Stimulated activated CD4-positive, alpha-beta T cell treated with anti-CD3 and anti-CD28 coated beads, Interleukin-1b, Interleukin-23, amount 100 ng/mL, for 24 hours (primary cell): ENCODE results near the gene PTPRT.

Source experiments
- DNase-seq, 4 experiments: peaks; one replicate each; pipeline ENCODE4 v3.0.0-alpha.2; 2020; ENCODE audit warnings: low read depth in 4 of 4, low spot score in 1 of 4

Gene PTPRT

GRCh38 chr20:43189554-43190331 is at the start of gene PTPRT:
Gene PTPRT (minus strand): TSS chr20:43189906. CDS start chr20:43189733, 173 bp downstream.
- DNase-seq, result no peak

DNA sequence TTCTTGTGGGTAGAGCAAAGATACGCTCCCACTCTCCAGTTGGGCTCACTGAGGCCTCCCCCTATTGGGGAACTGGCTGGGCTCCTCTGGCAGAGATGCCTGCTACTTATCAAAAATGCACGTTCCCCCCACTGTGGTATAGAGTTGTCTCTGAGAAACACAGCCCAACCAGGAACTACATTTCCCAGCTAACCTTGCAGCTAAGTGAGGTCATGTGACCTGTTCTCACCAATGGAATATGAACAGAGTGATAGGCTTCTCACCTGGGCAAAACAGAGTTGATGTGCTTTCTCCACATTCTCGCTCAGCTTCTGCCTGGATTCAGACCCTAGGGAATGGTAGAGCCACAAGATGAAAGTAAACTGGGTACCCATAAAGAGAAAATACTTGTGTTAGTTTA is 49.1 kb upstream of the PTPRT start:
- no peak for DNase-seq

- DNase-seq, result no peak
Observed at GRCh38 chr20:43238266-43238665, 48.6 kb upstream of the PTPRT start.

DNA sequence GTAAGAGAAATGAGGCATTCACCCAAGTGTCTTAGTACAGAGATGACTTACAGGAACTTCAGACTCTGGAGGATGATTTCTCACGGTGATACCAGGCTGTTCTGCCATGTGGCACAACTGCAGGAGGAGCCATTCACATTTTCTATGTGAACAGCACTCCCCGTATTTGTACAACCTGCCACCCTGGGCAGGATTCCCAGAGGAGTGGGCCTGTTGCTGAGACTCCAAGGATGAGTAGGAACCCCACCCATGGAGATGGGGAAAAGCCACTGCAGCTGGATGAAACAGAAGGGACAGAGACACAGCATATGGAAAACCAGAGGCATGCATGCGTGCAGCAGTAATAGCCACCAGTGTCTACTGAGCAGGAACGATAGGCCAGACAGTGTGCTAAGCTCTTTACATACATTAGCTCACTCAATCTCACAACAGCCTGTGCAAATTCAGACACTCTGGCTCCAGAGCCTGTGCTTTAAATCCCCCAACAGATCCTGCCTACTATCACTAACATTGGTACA is 48.0 kb upstream of the PTPRT start:
- DNase-seq, result no peak

- DNase-seq, result no peak
Observed at GRCh38 chr20:43235998-43236397, 46.3 kb upstream of the PTPRT start.

DNA sequence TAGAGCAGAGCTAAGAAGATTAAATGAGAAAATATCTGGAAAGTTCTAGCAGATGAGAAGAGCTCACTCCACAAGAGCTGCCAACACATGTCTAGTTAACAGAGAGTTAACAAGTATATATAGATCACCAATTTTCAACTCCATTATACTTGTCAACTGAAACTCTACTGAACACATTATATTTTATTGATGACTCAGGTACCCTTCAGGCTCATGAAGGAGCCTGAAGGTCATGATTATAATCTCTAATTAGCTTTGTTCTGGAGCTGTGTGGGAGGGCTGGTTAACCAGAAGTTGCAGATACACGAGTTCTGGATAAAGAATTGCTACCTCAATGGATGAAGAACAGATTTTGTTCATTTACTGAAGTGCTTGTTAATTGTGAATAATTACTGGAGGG is 42.1 kb upstream of the PTPRT start:
- DNase-seq, result no peak

- DNase-seq, result no peak
Observed at GRCh38 chr20:43229696-43230095, 40.0 kb upstream of the PTPRT start.

DNA sequence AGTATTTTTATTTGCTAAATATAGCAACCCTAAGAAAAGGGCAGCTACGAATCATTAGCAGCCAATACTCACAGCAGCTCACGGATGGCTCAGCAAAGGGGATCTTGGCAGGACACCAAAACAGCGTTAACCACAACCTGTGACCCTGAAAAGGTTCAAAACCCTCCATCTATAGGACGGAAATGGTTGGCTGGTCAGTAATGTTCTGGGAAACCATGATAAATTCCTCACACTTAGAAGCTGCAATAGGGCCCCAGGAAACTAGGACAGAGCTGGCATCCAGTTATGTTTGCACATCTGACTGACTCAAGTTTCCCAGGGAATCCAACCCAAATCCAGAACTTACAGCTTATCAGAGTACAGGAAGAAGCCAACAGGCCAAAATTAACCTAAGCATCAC is 30.9 kb upstream of the PTPRT start:
- no peak for DNase-seq

DNA sequence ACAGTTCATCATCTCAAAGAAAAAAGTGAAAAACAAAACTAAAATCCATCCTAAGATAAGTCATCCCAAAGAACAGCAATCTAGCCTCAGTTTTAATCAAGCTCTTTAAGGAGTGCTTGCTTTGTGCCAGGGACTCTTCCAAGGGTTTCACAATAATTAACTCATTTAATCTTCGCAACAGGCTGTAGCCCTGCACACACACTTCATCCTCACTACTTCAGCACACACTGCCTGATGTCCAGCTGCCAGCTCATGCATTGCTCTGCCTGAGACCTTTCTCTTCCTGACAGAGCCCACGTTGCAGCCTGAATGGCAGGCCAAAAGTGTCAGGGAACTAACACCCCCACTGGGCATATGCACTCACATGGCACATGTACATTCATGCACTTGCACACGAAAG is 21.2 kb upstream of the PTPRT start:
- no peak for DNase-seq

- no peak for DNase-seq
Observed at GRCh38 chr20:43209831-43210230, 20.1 kb upstream of the PTPRT start.

- no peak for DNase-seq
Observed at GRCh38 chr20:43205699-43206098, 16.0 kb upstream of the PTPRT start.

- no peak for DNase-seq
Observed at GRCh38 chr20:43202100-43202499, 12.4 kb upstream of the PTPRT start.

DNA sequence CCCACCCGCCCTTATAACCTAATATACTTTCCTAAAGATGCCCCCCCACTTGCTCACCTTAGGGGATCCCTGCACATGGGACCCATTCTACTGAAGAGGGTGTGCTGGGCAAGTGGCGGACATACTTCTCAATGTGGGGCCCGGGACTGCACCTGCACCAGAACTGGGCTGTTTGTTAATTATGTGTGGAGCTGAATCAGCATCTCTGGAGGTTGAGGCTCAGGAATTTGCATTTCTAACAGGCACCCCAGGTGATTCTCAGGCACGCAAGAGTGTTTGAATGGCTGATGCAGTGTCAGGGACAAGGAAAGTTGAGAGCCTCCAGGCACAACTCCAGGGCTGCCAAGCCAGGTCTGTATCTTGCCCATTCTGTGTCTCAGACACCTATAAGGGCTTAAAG is 8.9 kb upstream of the PTPRT start:
- DNase-seq, result no peak

GRCh38 chr20:43196243-43196642 is 6.5 kb upstream of the PTPRT start:
- DNase-seq, result no peak

- DNase-seq, result no peak
Observed at GRCh38 chr20:43194137-43194536, 4.4 kb upstream of the PTPRT start.

- no peak for DNase-seq
Observed at GRCh38 chr20:43193443-43193842, 3.7 kb upstream of the PTPRT start.

DNA sequence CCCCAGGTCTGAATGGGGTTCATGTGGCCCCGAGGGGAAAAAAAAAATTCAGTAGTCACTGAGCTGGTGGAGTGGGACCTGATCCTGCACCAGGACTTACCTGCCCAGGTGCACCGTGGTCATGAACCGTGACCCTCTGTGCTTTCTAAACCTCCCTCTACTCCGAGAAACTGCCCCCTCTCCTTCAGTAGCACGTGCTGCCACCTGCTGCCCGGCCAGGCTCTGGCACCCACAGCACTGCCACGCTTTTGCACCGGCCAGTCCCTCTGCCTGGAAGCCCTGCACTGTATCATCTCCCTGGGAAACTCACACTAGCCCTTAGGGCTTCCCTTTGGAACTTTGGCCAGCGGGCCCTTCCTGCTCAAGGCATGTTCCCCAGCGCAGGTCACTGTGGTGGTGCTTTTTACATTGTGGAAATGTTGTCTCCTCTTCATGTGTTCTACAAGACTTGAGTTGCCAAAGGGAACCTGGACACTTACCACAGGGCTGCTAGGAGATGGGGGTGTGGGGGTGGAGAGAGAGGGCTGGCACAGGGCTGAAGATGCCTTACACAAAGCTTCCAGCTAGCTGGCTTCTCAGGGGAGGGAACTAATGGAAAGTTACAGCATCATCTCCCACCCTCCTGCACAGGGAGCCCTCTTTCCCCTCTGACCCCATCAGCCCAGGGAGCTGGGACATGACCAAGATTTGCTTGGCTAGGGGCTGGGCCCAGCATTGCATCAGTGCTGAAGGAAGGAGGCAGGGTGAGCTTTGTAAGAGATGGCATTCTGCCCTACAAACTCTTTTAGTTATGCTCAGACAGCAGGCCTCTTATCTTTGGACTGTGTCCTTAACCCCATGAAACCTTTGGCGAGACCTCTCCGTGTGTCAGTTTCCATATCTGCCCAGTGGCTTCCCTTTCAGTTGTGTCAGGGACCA is 2.5 kb upstream of the PTPRT start:
- no peak for DNase-seq

- no peak for DNase-seq
Observed at GRCh38 chr20:43191143-43191542, 1.4 kb upstream of the PTPRT start.

DNA sequence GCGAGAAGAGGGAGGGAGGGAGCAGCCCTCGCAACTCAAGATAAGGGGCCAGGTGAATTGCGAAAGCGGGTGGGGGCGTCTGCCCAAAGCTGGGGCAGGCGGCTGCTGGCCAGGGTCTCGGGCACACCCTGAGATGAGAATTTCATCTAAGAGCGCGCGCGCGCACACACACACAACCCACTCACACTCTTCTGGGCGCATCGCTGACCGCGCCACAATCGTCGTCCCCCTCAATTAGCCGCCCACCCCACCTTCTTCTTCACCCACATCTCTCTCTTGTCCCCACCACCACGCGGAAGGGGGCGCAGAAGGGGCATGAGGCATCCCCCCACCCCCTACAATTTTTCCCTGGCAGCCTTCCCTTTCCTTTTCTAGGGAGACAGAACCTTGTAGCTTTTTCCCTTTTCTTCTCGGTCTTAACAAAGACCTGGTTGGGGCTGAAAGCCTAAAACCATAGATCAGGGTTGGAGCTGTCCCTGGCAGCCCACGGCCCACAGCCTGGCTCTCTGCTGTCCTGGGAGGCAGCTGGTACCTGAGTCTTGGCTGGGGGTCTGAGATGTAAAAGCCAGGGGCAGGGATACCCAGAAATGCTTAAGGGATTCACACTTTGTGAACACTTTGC is 737 bp upstream of the PTPRT start:
- no peak for DNase-seq

DNA sequence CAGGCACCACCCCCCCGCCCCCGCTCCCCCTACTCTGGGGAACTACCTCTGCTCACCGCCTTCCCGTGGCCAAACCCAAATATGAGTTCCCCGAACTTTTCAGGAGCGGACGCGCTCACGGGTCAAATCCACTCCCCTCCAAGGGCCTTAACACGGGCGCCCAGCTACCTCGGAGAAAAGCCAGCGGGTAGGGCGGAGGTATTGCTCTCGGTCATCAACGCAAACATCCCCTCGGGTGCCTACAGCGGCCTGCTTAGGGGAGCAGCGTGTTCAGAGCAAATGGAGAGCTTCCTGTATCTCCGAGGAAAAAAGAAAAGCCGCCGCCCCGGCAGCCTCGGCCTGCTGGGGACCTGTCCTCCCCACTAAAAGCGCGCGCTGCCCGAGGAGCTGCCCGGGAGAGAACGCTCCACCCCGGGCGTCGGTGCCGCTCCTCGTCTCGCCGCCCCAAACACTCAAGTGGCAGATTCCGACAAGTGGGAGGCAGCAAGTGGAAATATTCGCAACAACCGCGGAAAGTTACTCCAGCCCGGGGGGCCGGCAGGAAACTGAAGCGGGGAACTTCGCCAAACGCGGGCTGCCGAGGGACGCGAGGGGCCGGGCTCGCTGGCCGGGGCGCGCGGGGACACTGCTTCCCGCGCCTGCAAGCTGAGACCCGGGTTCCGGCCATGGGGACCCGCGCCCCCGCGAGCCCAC is 699 bp downstream of the PTPRT start:
- DNase-seq, result no peak

DNA sequence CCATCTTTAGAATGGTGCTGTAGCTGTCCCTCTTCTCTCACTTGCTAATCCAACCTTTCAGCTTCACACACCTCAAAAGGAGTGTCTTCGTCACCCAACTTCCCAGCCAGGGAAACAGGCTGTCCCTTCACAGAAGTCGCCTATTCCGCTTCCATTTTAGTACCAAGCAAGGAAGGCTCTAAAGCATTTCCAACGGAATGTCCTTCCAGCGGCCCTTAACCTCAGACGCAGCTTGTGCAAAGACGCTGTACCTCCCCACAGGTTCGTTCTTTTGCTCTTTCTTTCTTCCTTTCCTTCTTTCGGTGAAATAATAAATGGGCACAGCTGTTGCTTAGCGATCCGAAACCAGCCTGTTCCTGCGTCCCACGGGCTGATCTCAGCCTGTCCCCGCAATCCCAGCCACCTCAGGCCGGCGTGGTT is 1.5 kb downstream of the PTPRT start:
- DNase-seq, result no peak
